K562 (cell line): Measurements from ENCODE around the gene BPI. TPM values are rescaled to one million over a fixed set of nuclear protein-coding genes. Genes with fewer than 3 reads are reported as not detected.

ENCODE experiments used
- CCAR2 ChIP-seq: fragments of 200-400 bp; formaldehyde crosslinking; IDR thresholded peaks from 2 replicates; pipeline ENCODE4 v1.6.1; 2017; ENCODE audit warnings: mild to moderate bottlenecking, low read depth, low read length
- CREM ChIP-seq: IDR thresholded peaks from 2 replicates; pipeline ENCODE4 v1.6.1; 2014; ENCODE audit warnings: antibody characterized with exemption, low read depth
- HNRNPK ChIP-seq: fragments of 200-400 bp; formaldehyde crosslinking; IDR thresholded peaks from one replicate; pipeline ENCODE4 v1.6.1; 2018; ENCODE audit warnings: mild to moderate bottlenecking, low read depth, low read length; ENCODE audit not compliant: poor library complexity, severe bottlenecking
- KDM1A ChIP-seq, 2 experiments: fragments of 450-650 bp; IDR thresholded peaks; 2 replicates each; pipeline ENCODE4 v1.6.1; 2016; ENCODE audit warnings: mild to moderate bottlenecking in 2 of 2
- MGA ChIP-seq: fragments of 450-650 bp; IDR thresholded peaks from 2 replicates; pipeline ENCODE4 v1.6.1; 2016; ENCODE audit warnings: mild to moderate bottlenecking, moderate library complexity
- RBM22 ChIP-seq: fragments of 200-400 bp; formaldehyde crosslinking; IDR thresholded peaks from 2 replicates; pipeline ENCODE4 v1.6.1; 2018; ENCODE audit warnings: low read length, low read depth; ENCODE audit not compliant: poor library complexity, severe bottlenecking
- SPI1 ChIP-seq: IDR thresholded peaks from 2 replicates; pipeline ENCODE4 v1.6.1; 2011; ENCODE audit warnings: low read depth, low read length, control low read depth, borderline replicate concordance
- SRSF1 ChIP-seq: fragments of 200-400 bp; formaldehyde crosslinking; IDR thresholded peaks from 2 replicates; pipeline ENCODE4 v1.6.1; 2017; ENCODE audit warnings: mild to moderate bottlenecking, low read depth, low read length, moderate library complexity
- polyA plus RNA-seq, 8 experiments: library from polyadenylated mRNA; depleted of rRNA in 4 of 8; stranded (reverse) in 5 of 8; unstranded in 3 of 8; fragments of >200 nt; fragmentation: Nextera tagmentation in 2 of 8; fragmentation: Illumina TruSeq in 1 of 8; extraction: Ambion mirVana in 2 of 8; extraction: Trizol in 1 of 8; gene quantifications; 2 replicates each; pipeline versions ENCODE4 v1.2.1 to v1.2.3, GENCODE V29; 2011 to 2014; ENCODE audit warnings: inconsistent platforms in 1 of 8, missing spikeins in 1 of 8
- total RNA-seq, 7 experiments: library from RNA; depleted of rRNA in 6 of 7; stranded (reverse); fragments of >200 nt in 6 of 7; fragmentation: Illumina TruSeq in 2 of 7; extraction: Trizol in 2 of 7; gene quantifications; 2 replicates each; pipeline versions ENCODE4 v1.2.1 to v1.2.3, GENCODE V29; 2011 to 2021; ENCODE audit warnings: low replicate concordance in 1 of 7
- TF ChIP-seq, protein P1 (sequence below): sonication (generic); IDR thresholded peaks from 2 replicates; pipeline ENCODE4 v1.6.1; 2016

Gene BPI
- total and polyA plus RNA-seq, 9 of the 15 experiments (the other 6 are each of a cell fraction or from before 2014, with no cell fraction given) = not detected

DNA sequence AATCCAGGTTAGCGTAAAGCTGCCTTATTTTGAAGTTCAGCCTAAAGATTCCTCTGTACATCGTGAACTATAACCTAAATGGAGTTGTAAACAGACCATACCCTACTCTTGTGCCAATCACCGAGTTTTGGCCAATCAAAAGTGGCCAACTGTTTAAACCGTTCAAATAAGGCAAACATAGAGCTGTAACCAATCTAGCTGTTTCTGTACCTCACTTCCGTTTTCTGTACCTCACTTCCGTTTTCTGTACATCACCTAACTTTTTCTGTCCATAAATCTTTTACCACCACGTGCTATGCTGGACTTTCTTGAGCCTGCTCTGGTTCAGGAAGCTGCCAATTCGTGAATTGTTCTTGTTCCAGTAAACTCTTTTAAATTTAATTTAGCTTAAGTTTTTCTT is 82.0 kb downstream of the BPI start (continued):
- TF ChIP-seq MGA (peak; percentile 41), CCAR2 (no peak), KDM1A (IDR thresholded peaks at IDR 0.05) (no peak), SPI1 (peak; percentile 89), RBM22 (no peak), CREM (0 out of 2 replicates have a peak, but pooled peaks have one; percentile 9), SRSF1 (no peak), HNRNPK (no peak)
- TF ChIP-seq, protein P1, sequence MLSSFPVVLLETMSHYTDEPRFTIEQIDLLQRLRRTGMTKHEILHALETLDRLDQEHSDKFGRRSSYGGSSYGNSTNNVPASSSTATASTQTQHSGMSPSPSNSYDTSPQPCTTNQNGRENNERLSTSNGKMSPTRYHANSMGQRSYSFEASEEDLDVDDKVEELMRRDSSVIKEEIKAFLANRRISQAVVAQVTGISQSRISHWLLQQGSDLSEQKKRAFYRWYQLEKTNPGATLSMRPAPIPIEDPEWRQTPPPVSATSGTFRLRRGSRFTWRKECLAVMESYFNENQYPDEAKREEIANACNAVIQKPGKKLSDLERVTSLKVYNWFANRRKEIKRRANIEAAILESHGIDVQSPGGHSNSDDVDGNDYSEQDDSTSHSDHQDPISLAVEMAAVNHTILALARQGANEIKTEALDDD = no peak
